T47D (cell line): Measurements from ENCODE around the gene LARP4B.
A peak's percentile ranks its signal among the peaks of the same experiment; 100 is the strongest.

Experiments used
- DNase-seq, 2 experiments: peaks; one replicate each; pipeline versions ENCODE4 v3.0.0 to v3.0.0-alpha.2; 2011 to 2012; ENCODE audit warnings: low read depth in 1 of 2, low spot score in 1 of 2
- JUND ChIP-seq: IDR thresholded peaks from 2 replicates; pipeline ENCODE4 v1.6.1; 2012; ENCODE audit warnings: low read depth
- in situ Hi-C: cut with HindIII; loops from 2 replicates; pipeline ENCODE4 v1.10.0; 2016; ENCODE audit warnings: low sequenced_read_pairs, low pct_unique_long_range_greater_than_20kb

LARP4B gene

DNA sequence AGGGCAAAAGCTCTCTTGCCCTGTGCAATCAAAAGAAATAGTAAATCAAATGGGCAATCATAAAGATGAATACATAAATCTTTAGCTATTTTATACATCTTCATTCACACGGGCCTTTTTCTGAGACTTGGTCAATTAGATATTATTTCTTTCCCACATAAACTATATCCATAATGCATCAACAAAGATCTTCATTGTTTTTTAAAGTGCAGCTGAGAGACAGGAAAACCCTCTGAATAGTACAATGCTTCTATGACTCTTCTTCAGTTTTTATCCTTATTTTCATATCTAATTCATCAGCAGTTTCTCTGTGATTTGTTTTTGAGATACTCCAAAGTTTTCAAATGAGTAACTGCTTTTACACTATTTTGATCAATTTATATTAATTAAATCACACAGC is 25.5 kb downstream of the LARP4B start:
- in situ Hi-C loops: no loop called here
- no peak for DNase-seq
- no peak for TF ChIP-seq JUND

DNA sequence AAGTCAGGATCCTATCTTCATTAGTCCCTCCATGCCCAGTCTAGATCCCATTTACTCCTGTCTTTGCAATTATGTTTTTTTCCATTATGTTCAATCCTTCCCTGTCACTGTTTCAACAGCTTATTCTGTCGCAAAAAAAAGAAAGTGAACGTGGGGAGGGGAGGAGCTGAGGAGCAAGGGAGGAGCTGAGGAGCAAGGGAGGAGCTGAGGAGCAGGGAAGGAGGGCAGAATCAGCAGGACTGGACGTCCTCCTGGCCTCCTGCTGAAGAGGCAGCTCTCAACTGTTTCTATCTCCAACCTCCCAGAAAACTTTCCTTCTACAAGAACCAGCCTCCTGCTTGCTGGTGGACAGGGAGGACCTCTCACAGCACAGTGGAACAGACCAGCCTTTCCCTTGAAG is 26.0 kb downstream of the LARP4B start:
- no peak for TF ChIP-seq JUND
- DNase-seq: peak in 1 of 2 experiments; percentile 68
- in situ Hi-C loops: no loop called here

DNA sequence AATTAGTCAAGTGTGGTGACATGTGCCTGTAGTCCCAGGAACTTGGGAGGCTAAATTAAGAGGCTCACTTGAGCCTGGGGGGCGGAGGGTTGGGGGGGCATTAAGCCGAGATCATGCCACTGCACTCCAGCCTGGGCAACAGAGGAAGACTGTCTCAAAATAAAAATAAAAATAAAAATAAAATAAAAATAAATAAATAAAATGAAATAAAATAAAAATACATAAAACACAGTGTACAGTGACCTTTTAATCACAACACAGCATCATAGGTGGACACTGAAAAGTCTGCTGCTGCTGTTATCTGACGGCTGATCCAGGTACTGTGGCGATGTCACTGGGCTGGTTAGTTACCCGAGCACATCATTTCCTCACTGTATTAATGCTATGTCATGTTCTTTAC is 27.1 kb downstream of the LARP4B start:
- DNase-seq: no peak
- no peak for TF ChIP-seq JUND
- in situ Hi-C loops: no loop called here

DNA sequence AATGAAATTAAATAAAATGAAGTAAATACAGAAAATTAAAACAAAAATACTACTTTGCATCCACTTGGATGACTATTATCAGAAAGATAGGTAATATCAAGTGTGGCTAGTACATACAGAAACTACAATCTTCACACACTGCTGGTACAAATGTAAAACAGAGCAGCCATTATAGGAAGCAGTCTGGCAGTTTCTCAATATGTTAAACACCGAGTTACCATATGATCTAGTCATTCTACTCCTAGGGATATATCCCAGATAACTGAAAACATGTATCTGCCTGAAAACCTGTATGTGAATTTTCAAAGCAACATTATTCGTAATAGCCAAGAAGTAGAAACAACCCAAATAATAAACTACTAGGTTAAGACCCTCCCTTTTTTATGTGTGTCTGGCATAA is 33.4 kb downstream of the LARP4B start:
- in situ Hi-C loops: no loop called here
- TF ChIP-seq JUND: no peak

DNA sequence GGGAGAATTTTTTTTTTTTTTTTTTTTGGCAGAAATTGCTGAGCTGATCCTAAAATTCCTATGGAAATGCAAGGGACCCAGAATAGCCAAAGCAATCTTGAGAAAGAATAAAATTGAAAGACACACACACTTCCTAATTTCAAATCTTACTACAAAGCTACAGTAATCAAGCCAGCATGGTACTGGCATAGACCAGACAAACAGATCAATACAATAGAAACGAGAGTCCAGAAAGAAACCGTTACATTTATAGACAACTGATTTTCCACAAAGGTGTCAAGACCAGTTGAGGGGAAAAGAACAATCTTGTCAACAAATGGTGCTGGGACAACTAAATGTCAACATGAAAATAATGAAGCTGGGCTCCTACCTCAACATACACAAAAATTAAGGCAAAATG is 34.5 kb downstream of the LARP4B start:
- in situ Hi-C loops: no loop called here
- no peak for TF ChIP-seq JUND
- DNase-seq: no peak

More for the DNA sequence above, 33.4 kb downstream of the LARP4B start:
- DNase-seq: no peak

DNA sequence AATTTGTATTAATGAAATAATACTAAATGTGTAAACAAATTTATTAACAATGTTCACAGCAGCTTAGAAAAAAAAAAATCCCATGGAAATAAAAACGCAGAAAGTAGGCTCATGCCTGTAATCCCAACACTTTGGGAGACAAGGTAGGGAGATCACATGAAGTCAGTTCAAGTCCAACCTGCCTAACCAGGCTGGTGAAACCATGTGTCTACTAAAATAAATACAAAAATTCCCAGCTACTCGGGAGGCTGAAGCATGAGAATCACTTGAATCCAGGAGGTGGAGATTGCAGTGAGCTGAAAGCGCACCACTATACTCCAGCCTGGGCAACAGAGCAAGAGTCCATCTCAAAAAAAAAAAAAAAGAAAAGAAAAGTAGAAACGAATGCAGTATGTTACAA is 36.2 kb downstream of the LARP4B start:
- in situ Hi-C loops: no loop called here
- DNase-seq: peak in 1 of 2 experiments; percentile 97
- peak; percentile 34; the same call in 1 of the 2 replicates for TF ChIP-seq JUND

DNA sequence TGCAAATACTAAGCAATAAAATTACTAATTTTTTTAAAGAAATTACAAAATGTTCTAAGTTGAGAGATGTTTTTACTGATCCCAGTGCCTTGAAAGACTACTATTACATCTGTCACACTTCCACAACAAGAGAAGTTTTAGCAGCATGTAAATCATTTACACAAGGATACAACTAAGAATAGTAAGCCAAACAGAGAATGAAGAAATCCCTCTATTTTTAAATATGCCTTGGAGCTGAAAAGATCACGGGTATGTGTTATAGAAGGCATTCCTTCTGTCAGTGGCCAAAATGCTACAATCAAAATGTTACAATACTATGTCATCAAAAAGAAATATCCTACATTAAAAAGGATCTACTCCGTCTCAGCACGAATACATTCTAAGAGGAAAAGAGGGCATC is 52.6 kb downstream of the LARP4B start:
- in situ Hi-C loops: no loop called here
- TF ChIP-seq JUND: no peak
- DNase-seq: no peak

DNA sequence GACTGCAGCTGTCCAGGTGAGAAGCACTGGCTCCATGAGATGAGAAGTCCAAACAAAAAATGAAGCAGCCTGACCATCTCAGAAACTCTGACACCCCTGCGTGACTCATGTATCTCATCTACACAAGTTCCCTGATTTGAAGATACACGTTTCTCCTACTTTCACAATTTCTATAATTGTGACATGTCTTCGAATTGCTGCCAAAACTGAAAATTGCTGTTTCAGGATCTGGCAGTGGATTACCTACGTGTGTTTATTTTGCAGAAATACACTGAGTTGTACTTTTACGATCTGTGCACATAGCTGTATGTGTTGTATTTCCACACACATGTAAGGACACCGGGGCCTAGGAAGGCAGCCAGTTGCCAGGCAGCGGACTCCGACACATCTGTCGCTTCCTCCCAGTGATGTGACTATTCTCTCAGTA is 53.2 kb downstream of the LARP4B start:
- in situ Hi-C loops: no loop called here
- DNase-seq: no peak
- TF ChIP-seq JUND: no peak

DNA sequence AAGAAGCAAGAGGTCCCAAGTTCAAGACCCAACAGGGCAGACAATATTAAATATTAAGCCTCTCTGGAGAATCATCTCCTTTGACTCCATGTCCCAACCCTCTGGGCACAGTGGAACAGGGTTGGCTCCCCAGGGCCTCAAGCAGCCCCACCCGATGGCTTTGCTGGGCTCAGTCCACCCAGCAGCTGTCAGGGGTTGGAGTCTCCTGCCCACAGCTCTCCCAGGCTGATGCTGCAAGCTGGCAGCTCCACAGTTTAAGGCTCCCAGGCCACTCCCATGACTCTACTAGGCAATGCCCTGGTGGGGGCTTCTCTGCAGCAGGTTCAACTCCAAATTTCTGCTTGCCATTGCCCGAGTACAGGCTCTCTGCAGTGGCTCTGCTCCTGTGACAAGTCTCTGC is 55.1 kb downstream of the LARP4B start:
- no peak for TF ChIP-seq JUND
- in situ Hi-C loops: no loop called here
- DNase-seq: no peak

DNA sequence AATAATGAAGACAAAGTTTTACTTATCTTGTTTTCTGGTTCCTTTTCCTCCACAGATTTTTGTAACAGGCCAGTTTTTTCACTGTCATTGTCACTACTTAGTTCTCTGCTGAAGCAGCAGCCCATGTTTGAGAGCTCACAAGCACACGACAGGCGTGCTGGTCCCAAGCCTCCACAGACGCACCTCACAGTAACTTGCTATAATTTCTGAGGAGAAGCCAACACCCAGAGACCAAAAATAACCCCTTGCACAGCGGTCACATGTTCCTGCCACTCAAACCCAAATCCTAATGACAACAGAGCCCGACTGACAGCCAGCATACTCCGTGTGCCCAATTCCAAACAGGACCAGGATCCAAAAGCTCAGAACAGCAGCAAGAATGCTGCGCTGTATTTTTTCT is 58.5 kb downstream of the LARP4B start:
- TF ChIP-seq JUND: no peak
- no peak for DNase-seq
- in situ Hi-C loops: no loop called here

DNA sequence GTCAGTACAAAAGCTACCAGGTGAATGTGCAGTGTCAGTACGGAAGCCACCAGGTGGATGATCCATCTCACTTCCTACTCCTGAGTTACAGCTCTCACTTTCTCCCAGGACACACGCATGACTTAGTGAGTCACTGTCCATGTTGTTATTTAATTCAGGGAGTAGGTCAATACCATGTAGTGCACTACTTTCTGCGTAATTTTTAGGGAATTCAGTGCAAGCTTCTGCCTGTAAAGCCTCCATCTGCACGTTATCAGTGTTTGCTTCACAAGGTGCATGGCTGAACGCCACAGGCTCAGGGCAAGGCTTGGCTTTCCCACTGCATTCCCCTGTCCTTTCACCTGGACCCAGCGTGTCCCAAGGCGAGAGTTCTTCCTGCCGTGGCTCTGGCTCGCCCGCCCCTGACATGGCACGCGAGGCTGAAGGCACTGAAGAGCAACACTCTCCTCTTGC is 59.5 kb downstream of the LARP4B start:
- DNase-seq: no peak

DNA sequence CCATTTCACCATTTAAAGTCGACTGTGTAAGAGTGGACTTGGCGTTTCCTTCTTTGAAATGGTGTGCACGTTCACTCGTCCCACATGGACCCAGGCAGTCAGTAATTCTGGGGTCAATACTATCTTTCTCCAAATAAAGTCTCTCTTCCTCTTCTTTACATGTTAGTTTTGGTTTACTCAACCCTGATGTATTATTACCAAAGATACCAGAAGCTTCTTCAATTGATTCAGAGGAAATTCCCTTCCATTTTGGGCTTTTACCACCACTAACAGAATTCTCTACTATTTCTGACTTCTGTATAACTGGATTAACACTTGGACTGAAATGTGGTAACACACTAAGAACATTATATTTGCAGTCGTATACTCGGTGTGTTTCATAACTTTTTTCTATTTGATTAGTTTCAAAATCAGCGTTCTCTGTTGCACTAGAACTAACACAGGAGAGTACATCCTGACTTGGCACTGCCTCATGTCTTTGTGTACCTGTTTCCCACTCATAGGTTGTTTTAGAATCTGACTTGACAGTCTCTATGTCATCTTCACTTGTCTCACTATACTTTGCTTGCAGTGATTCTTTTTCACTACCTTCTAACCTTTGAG is 60.8 kb downstream of the LARP4B start:
- DNase-seq: no peak
- no peak for TF ChIP-seq JUND
- in situ Hi-C loops: no loop called here

More for the DNA sequence above, 59.5 kb downstream of the LARP4B start:
- in situ Hi-C loops: no loop called here
- TF ChIP-seq JUND: no peak

DNA sequence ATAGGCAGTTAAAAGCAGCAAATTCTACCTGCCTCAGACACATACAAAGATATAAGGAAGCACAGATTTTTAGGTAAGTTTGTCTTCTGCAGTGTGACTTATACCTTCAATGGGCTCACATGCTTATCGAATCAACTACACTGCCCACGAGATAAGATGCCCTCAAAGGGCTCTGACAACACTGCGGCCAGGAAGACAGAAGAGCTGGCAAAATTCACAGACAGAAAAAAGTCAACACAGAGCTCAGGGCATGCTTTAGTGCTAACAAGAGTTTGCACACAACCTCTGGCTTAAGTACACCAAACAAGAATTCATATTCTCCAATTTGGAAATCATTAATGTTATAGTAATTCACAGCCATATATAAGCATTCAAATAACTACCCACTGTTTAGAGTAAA is 62.3 kb downstream of the LARP4B start:
- no peak for TF ChIP-seq JUND
- no peak for DNase-seq
- in situ Hi-C loops: no loop called here

DNA sequence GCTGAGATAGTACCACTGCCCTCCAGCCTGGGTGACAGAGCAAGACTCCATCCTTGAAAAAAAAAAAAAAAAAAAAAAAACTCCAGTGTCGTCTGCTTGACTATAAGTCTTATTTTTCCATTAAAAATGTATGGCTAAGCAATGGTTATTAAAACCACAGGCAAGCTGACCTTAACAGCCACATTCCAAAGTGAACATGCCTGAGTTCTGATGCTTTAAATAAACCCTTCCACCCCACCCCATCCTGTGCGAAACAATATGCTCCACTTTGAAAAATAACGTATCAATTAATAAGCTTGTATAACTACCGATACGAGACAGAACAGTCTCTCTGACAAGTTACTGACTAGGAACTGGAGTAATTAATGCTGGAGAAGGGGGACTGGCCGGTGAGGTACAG is 63.7 kb downstream of the LARP4B start:
- no peak for DNase-seq
- in situ Hi-C loops: no loop called here
- TF ChIP-seq JUND: no peak
